Neural cell (in vitro differentiated cells): ENCODE data around the gene SH3TC1. TPM values are rescaled to one million over a fixed set of nuclear protein-coding genes. Genes with fewer than 3 reads are reported as not detected.

Source experiments
- H2AFZ ChIP-seq: fragments of 200-600, 300-800 bp; sonication (generic), shearing (Covaris generic); 2 replicates; pipeline ENCODE4 v1.6.0; 2014; ENCODE audit warnings: low read depth, mild to moderate bottlenecking, antibody characterized with exemption, low read length, moderate library complexity
- H3F3A ChIP-seq: fragments of 200-600 bp; shearing (Covaris generic); 2 replicates; pipeline ENCODE4 v1.6.1; 2016; ENCODE audit warnings: mild to moderate bottlenecking, moderate library complexity, mixed read lengths, antibody characterized with exemption, low read length; ENCODE audit not compliant: insufficient read depth, poor library complexity, severe bottlenecking
- H3K27ac ChIP-seq: fragments of 200-600, 300-800 bp; sonication (generic), shearing (Covaris generic); 2 replicates; pipeline ENCODE4 v1.5.1; 2014; ENCODE audit warnings: mild to moderate bottlenecking, low read length, moderate library complexity
- H3K27me3 ChIP-seq: fragments of 300-800, 200-600 bp; sonication (generic), shearing (Covaris generic); 2 replicates; pipeline ENCODE4 v1.6.0; 2014; ENCODE audit warnings: mild to moderate bottlenecking, low read depth, low read length, moderate library complexity; ENCODE audit not compliant: insufficient read depth
- H3K36me3 ChIP-seq: fragments of 300-800, 200-600 bp; sonication (generic), shearing (Covaris generic); 2 replicates; pipeline ENCODE4 v1.5.1; 2014; ENCODE audit warnings: mild to moderate bottlenecking, antibody characterized with exemption, low read length, moderate library complexity; ENCODE audit not compliant: insufficient read depth
- H3K4me2 ChIP-seq: fragments of 300-800, 200-600 bp; sonication (generic), shearing (Covaris generic); 2 replicates; pipeline ENCODE4 v1.6.0; 2014; ENCODE audit warnings: mild to moderate bottlenecking, low read length
- H3K4me3 ChIP-seq: fragments of 300-800, 200-600 bp; sonication (generic), shearing (Covaris generic); 2 replicates; pipeline ENCODE4 v1.5.1; 2014; ENCODE audit warnings: mild to moderate bottlenecking, low read length, moderate library complexity
- H3K79me2 ChIP-seq: fragments of 200-600 bp; shearing (Covaris generic); replicated peaks from 2 replicates; pipeline ENCODE4 v1.6.0; 2014; ENCODE audit warnings: mild to moderate bottlenecking, low read length, moderate library complexity; ENCODE audit not compliant: insufficient read depth
- H3K9ac ChIP-seq: fragments of 300-800, 200-600 bp; sonication (generic), shearing (Covaris generic); 2 replicates; pipeline ENCODE4 v1.6.1; 2016; ENCODE audit warnings: mild to moderate bottlenecking, low read length, mixed read lengths
- H3K9me2 ChIP-seq: fragments of 200-600 bp; shearing (Covaris generic); 2 replicates; pipeline ENCODE4 v1.6.1; 2016; ENCODE audit warnings: mild to moderate bottlenecking, low read length, mixed read lengths; ENCODE audit not compliant: insufficient read depth
- H3K9me3 ChIP-seq: fragments of 200-600, 300-800 bp; sonication (generic), shearing (Covaris generic); 2 replicates; pipeline ENCODE4 v1.6.1; 2016; ENCODE audit warnings: mild to moderate bottlenecking, mixed run types, low read length, moderate library complexity, mixed read lengths
- H4K20me1 ChIP-seq: fragments of 200-600 bp; shearing (Covaris generic); 2 replicates; pipeline ENCODE4 v1.6.1; 2016; ENCODE audit warnings: mild to moderate bottlenecking, mixed run types; ENCODE audit not compliant: insufficient read depth
- EP300 ChIP-seq: fragments of 450-650 bp; conservative IDR thresholded peaks from 2 replicates; pipeline ENCODE4 v1.6.1; 2014; ENCODE audit warnings: antibody characterized with exemption, mild to moderate bottlenecking, moderate library complexity; ENCODE audit not compliant: poor library complexity, severe bottlenecking
- EZH2 ChIP-seq: fragments of 200-600, 300-800 bp; shearing (Covaris generic), sonication (generic); IDR thresholded peaks from 2 replicates; pipeline ENCODE4 v1.6.1; 2014; ENCODE audit warnings: antibody characterized with exemption, low read length, borderline replicate concordance, mild to moderate bottlenecking; ENCODE audit not compliant: insufficient read depth, poor library complexity, severe bottlenecking
- MXI1 ChIP-seq: fragments of 450-650 bp; conservative IDR thresholded peaks from 2 replicates; pipeline ENCODE4 v1.6.1; 2014; ENCODE audit warnings: antibody characterized with exemption, mild to moderate bottlenecking; ENCODE audit not compliant: poor library complexity, severe bottlenecking
- POLR2AphosphoS5 ChIP-seq: IDR thresholded peaks from 2 replicates; pipeline ENCODE4 v1.6.1; 2012
- RAD21 ChIP-seq: fragments of 450-650 bp; conservative IDR thresholded peaks from 2 replicates; pipeline ENCODE4 v1.6.1; 2014; ENCODE audit warnings: antibody characterized with exemption, mild to moderate bottlenecking, moderate library complexity
- SMC3 ChIP-seq: fragments of 450-650 bp; conservative IDR thresholded peaks from 2 replicates; pipeline ENCODE4 v1.6.1; 2014; ENCODE audit warnings: antibody characterized with exemption, mild to moderate bottlenecking, moderate library complexity; ENCODE audit not compliant: poor library complexity
- TAF1 ChIP-seq: IDR thresholded peaks from 2 replicates; pipeline ENCODE4 v1.6.1; 2012; ENCODE audit warnings: low read depth
- polyA plus RNA-seq: library from polyadenylated mRNA; depleted of rRNA; stranded (reverse); fragments of >200 nt; gene quantifications from 2 replicates; pipeline ENCODE4 v1.2.3, GENCODE V29; 2014
- TF ChIP-seq, protein P1 (sequence below): IDR thresholded peaks from 2 replicates; pipeline ENCODE4 v1.6.1; 2012; ENCODE audit warnings: borderline replicate concordance
- TF ChIP-seq, protein P2 (sequence below): fragments of 450-650 bp; IDR thresholded peaks from 2 replicates; pipeline ENCODE4 v1.5.1; 2014; ENCODE audit warnings: antibody characterized with exemption, mild to moderate bottlenecking, moderate library complexity; ENCODE audit not compliant: poor library complexity, severe bottlenecking

The SH3TC1 gene
- polyA plus RNA-seq, 1 donor from 2014 or later: not detected

DNA sequence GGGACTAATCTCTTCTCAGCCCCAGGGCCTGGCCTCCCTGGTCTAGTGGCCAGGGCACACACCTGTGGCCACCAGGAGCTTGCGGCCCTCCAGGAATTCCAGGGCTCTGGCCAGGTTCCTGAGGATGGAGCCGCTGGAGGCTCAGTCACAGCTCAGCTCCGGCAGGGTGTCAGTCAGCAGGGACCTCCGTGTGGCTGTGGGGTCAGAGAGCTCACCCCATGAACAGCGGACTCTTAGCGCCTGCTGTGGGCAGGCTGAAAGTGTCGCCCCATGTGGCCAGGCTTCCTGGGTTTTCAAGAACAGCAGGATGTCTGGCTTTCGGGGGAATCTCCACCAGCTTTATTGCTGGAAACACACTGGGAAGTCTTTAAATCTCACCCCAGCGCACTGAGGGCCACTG is 19.3 kb upstream of the SH3TC1 start:
- Histone ChIP-seq H3K9ac (no peak overlapping the region), H3K4me2 (no peak overlapping the region), H3K79me2 (no peaks in the 10 kb centered on the region), H3K4me3 (no peak overlapping the region), H3K36me3 (no peaks in the 10 kb centered on the region), H2AFZ (no peak overlapping the region), H4K20me1 (no peaks in the 10 kb centered on the region), H3K9me3 (no peaks in the 10 kb centered on the region), H3F3A (no peaks in the 10 kb centered on the region), H3K9me2 (no peaks in the 10 kb centered on the region), H3K27ac (no peak overlapping the region), H3K27me3 (no peaks in the 10 kb centered on the region)
- TF ChIP-seq RAD21: no peak
- TF ChIP-seq EZH2: no peak
- TF ChIP-seq, protein P1, sequence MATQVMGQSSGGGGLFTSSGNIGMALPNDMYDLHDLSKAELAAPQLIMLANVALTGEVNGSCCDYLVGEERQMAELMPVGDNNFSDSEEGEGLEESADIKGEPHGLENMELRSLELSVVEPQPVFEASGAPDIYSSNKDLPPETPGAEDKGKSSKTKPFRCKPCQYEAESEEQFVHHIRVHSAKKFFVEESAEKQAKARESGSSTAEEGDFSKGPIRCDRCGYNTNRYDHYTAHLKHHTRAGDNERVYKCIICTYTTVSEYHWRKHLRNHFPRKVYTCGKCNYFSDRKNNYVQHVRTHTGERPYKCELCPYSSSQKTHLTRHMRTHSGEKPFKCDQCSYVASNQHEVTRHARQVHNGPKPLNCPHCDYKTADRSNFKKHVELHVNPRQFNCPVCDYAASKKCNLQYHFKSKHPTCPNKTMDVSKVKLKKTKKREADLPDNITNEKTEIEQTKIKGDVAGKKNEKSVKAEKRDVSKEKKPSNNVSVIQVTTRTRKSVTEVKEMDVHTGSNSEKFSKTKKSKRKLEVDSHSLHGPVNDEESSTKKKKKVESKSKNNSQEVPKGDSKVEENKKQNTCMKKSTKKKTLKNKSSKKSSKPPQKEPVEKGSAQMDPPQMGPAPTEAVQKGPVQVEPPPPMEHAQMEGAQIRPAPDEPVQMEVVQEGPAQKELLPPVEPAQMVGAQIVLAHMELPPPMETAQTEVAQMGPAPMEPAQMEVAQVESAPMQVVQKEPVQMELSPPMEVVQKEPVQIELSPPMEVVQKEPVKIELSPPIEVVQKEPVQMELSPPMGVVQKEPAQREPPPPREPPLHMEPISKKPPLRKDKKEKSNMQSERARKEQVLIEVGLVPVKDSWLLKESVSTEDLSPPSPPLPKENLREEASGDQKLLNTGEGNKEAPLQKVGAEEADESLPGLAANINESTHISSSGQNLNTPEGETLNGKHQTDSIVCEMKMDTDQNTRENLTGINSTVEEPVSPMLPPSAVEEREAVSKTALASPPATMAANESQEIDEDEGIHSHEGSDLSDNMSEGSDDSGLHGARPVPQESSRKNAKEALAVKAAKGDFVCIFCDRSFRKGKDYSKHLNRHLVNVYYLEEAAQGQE: no peak
- TF ChIP-seq, protein P2, sequence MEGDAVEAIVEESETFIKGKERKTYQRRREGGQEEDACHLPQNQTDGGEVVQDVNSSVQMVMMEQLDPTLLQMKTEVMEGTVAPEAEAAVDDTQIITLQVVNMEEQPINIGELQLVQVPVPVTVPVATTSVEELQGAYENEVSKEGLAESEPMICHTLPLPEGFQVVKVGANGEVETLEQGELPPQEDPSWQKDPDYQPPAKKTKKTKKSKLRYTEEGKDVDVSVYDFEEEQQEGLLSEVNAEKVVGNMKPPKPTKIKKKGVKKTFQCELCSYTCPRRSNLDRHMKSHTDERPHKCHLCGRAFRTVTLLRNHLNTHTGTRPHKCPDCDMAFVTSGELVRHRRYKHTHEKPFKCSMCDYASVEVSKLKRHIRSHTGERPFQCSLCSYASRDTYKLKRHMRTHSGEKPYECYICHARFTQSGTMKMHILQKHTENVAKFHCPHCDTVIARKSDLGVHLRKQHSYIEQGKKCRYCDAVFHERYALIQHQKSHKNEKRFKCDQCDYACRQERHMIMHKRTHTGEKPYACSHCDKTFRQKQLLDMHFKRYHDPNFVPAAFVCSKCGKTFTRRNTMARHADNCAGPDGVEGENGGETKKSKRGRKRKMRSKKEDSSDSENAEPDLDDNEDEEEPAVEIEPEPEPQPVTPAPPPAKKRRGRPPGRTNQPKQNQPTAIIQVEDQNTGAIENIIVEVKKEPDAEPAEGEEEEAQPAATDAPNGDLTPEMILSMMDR: no peak

DNA sequence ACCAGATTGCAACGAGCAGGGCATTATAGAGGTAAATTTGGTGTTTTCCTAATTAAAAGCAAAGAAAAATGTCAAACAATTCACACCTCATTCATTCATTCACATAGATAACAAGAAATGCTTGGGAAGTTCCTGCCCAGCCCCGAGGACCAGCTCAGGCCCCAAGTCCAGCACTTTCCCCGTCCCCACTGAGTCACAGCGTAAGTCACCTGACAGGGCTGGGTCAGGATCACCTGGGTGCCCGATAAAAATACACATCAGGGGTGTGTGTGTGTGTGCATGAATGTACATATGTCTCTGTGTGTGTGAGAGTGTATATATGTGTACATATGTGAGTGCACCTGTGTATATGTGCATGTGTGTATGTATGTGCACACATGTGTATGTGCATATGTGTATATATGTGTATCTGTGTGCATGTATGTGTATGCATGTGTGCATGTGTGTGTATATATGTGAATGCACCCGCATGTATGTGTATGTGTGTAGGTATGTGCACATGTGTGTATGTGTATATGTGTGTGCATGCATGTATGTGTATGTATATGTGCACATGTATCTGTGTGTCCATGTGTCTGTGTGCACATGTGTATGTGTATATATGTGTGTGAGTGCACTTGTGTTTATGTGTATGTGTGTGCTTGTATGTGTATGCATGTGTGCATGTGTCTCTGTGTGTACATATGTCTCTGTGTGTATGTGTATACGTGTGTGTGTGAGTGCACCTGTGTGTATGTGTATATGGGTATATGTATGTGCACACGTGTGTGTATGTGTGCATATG is 18.6 kb upstream of the SH3TC1 start:
- no peaks in the 10 kb centered on the region for H3K27me3 ChIP-seq
- no peak overlapping the region for H2AFZ ChIP-seq
- no peaks in the 10 kb centered on the region for H3K9me2 ChIP-seq
- TF ChIP-seq TAF1: no peak
- no peak overlapping the region for H3K9ac ChIP-seq
- no peak overlapping the region for H3K4me2 ChIP-seq
- no peaks in the 10 kb centered on the region for H3K36me3 ChIP-seq
- H3F3A ChIP-seq: no peaks in the 10 kb centered on the region
- no peak overlapping the region for H3K4me3 ChIP-seq
- no peak overlapping the region for H3K27ac ChIP-seq
- no peaks in the 10 kb centered on the region for H4K20me1 ChIP-seq
- H3K9me3 ChIP-seq: no peaks in the 10 kb centered on the region
- no peaks in the 10 kb centered on the region for H3K79me2 ChIP-seq

DNA sequence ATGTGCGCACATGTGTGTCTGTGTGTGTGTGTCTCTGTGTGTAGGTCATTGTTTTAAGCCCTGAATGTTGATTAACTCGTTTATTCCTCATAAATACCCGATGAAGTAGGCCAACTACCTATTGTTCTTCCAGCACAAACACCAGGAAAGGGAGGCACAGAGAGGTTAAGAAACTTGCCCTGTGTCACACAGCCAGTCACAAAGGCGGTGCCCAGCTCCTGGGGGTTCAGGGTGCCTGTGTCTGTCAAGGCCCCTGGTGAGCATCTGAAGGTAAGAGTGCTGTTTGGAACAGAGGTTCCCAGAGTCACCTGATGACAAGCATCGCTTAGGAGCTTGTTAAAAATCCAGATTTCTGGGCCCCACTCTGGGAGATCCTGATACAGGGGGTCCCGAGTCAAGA is 18.0 kb upstream of the SH3TC1 start:
- Histone ChIP-seq H3K9me2 (no peaks in the 10 kb centered on the region), H3K36me3 (no peaks in the 10 kb centered on the region), H3K4me2 (no peak overlapping the region), H3K79me2 (no peaks in the 10 kb centered on the region), H3K27me3 (no peaks in the 10 kb centered on the region), H4K20me1 (no peaks in the 10 kb centered on the region), H3F3A (no peaks in the 10 kb centered on the region), H3K9me3 (no peaks in the 10 kb centered on the region), H3K4me3 (no peak overlapping the region), H2AFZ (no peak overlapping the region), H3K9ac (no peak overlapping the region), H3K27ac (no peak overlapping the region)
- TF ChIP-seq POLR2AphosphoS5 (no peak), EZH2 (no peak), EP300 (no peak), MXI1 (no peak), SMC3 (no peak), RAD21 (no peak), TAF1 (no peak)
- TF ChIP-seq, protein P1: no peak
- TF ChIP-seq, protein P2: no peak
